A673 (cell line): ENCODE results near the gene HOXB1.

Experiments
- CTCF ChIP-seq: fragments of 300-800, 200-600 bp; sonication (generic); conservative IDR thresholded peaks from 2 replicates; pipeline ENCODE4 v1.5.1; 2017; ENCODE audit warnings: low read depth, mild to moderate bottlenecking, antibody characterized with exemption, low read length, moderate library complexity, mixed read lengths
- EZH2 ChIP-seq: fragments of 200-600 bp; sonication (generic); IDR thresholded peaks from 2 replicates; pipeline ENCODE4 v1.6.1; 2017; ENCODE audit warnings: borderline replicate concordance, low read depth, mild to moderate bottlenecking, mixed read lengths, antibody characterized with exemption, low read length; ENCODE audit not compliant: poor library complexity, severe bottlenecking

GRCh38 chr17:48566717-48567116 is 35.9 kb upstream of the HOXB1 start:
- TF ChIP-seq CTCF = no peak
- no peak for TF ChIP-seq EZH2
